Measurements from ENCODE around the gene GRID1.
"Not testable (repeated sequence)": the region's sequence is repeated elsewhere in the genome, so short reads cannot be mapped to it uniquely, and the experiment has no call there.

Gene GRID1

GRCh38 chr10:86187499-86188239 is 178.9 kb downstream of the GRID1 start:
- DNase-seq: no peak

GRCh38 chr10:86186633-86187032 is 180.0 kb downstream of the GRID1 start:
- no peak for DNase-seq

DNA sequence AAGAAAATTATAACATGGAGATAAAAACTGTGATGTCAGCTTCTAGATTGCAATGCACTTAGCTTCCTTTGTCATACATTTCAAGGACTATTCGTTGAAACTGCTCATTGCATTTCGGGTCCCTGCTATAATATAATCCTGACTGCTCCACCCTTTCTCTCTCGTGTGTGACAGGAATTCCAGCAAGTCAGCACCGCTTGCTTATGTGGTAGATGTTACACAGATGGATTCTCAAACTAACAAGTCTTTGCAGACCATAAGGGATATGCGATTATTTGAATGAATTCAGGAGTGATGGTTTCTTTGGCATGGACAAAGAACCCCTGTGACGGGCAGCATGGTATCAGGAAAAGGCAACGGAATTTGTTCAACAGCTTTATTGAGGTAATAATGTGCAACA is 184.0 kb downstream of the GRID1 start:
- no peak for DNase-seq

DNA sequence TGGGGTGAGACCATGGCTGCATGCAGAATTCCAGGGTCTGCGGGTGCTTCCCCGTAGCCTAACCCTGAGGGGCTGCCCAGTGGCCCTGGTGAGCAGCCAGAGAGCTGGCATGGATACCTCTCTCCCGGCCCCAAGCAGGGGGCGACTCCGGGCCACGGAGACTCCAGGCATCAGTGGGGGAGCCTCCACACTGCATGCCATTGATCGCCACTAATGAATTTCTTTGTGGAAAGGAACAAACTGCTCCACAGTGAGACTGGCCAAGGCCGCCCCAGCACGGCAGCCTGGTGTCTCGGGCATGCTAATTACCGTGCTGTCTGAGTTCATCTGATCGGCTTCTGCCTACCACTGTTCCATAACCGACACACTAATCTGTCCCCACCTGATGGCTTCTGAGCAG is 184.4 kb downstream of the GRID1 start:
- DNase-seq: peak in 13 of 14 donors; percentile 29 to 87 (median 74)

- DNase-seq: no peak
Measured at GRCh38 chr10:86180861-86181260, 185.7 kb downstream of the GRID1 start.

DNA sequence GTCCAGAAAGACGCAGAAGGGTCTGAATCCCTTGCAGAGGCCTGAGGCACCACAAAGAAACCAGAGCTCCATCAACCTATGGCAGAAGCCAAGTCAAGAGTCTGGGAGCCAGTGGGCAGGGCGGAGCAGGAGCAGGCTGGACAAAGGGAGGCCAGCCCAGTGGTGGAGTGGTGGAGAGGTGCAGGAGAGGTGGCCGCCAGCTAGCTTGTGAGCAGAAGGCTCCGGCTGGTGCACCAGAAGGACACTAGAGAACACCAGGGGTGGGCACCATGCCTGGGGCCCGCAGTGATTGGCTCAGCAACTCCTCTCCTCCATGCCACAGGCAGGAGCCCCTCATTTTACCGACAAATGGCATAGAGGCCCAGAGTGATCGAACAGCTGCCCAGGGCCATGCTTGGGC is 186.6 kb downstream of the GRID1 start:
- no peak for DNase-seq

- DNase-seq: no peak
Measured at GRCh38 chr10:86179153-86179524, 187.5 kb downstream of the GRID1 start.

GRCh38 chr10:86178401-86179152 is 188.0 kb downstream of the GRID1 start:
- DNase-seq: peak in 1 of 14 donors; percentile 10

DNA sequence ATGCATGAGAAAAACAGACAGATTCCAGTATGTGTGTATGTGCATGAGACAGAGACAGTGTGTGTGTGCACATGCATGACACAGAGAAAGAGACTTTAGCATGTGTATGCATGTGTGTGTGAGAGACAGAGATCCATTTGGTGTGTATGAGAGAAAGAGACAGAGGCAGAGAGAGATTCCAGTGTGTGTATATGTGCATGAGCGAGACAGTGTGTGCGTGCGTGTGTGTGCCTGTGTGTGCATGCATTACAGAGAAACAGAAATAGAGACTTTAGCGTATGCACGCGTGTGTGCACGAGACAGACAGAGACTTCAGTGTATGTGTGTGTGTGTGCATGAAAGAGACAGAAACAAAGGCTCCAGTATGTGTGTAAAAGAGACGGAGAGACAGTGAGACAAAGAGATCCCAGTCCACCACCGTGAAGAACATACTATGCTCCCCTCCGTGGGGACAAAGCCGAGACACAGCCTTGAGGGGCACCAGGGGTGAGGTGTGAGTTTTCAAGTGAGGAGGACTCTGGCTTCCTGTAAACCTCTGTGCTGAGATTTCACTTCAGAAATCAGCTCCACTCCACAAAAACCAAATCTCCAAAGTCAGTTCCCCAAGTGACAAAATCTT is 188.9 kb downstream of the GRID1 start:
- no peak for DNase-seq

DNA sequence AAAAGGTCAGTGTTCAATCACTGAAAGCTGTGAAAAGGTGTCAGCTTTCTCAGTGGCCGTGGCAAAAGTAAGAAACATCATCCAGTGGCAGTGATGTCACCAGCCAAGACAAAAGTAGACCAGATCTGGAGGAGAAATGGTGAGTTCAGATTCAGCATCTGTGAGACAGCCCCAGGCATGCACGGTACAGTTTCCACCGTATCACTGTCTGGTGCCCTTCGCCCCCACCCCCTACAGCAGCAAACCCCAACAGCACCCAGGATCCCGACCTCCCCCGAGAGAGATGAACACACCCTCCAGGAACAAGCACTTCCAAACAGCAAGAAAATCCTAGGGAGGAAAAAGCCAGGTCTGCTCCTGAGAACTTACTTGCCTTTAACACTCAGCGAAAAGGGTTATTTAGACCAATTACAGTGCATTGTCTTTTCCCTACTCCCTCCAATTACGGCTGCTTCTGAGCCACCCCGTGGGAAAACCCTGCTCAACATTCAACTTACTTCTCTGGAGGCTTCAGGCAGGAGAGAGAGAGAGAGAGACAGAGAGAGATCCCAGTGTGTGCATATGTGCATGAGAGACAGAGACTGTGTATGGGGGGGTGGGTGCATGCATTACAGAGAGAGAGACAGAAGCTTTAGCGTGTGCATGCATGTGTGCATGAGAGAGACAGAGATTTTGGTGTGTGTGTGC is 189.6 kb downstream of the GRID1 start:
- DNase-seq: no peak

GRCh38 chr10:86175476-86175875 is 191.1 kb downstream of the GRID1 start:
- not testable (repeated sequence) for DNase-seq

GRCh38 chr10:86172301-86172700 is 194.3 kb downstream of the GRID1 start:
- DNase-seq: no peak

DNA sequence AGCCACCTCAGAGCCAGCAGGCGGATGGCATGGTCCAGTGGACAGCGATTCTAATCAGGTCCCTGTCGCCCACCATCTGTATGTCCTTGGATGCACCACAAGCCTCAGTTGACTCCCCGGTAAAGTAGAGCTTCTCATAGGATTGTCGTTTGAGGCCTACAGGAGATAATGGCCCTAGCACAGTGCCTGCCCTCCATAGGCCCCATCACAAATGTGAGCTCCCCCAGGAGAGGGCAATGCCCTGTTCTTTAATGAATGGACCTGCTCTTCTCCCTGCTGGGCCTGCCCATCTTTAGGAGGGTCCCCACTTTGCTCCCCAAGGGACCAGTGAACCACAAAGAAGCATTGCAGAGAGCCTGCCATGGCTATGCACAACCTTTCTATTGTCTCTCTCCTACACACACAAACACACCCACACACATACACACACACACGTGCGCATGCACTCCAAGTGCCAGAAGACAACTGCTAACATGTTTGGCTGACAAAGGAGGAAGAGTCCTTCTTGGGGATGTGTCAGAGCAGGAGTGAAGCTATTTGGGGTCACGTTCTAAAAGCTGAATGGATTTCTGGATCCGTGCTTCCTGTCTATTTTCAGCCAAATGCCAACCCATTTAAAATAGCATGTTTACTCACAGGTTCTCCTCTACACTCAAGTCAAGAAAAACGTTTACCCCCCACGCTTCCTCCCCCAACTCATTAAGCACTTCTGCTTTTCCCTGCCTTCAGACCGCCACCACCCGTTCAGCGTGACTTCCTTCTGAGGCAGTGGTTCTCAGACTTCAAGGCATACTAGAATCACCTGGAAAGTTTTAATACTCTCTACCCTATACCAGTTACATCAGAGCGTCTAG is 196.1 kb downstream of the GRID1 start:
- no peak for DNase-seq

GRCh38 chr10:86169506-86170254 is 196.9 kb downstream of the GRID1 start:
- DNase-seq: no peak

- no peak for DNase-seq
Measured at GRCh38 chr10:86169066-86169465, 197.5 kb downstream of the GRID1 start.

- no peak for DNase-seq
Measured at GRCh38 chr10:86168256-86168655, 198.3 kb downstream of the GRID1 start.

DNA sequence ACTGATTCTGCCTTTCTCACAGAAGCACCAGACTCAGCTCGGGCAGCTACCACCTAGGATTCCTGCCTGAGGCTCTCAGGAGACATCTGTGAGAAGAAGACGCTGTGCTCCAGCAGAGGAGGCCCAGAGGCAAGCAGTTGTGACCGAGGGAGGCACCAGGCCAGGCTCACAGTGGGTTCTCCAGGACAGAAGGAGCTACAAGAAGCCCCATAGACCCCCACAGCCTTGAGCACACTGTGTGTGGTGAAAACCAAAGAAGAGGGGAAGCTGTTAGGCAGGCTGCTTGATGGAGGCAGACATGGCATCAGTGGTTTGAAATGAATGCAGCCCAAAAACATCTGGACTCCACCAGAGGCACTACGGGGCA is 198.8 kb downstream of the GRID1 start:
- no peak for DNase-seq

GRCh38 chr10:86167121-86167761 is 199.4 kb downstream of the GRID1 start:
- no peak for DNase-seq

DNA sequence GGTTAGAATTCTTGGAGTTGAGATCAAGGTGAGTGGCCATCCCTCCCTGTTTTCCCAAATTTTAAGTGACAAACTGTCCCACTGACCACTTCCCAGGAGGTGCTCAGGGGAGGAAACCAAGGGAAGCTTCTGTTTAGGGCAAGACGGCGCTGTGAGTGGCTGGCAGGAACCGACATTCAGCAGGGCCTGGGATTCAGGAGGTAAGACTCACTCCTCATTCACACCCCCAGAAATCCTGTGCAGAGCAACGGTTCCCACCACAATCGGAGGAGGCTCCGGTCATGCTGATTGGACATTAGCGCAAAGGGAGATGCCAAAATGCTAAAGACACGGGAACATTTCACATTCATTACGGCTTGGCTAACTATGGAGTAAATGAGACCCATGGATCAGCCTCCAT is 200.9 kb downstream of the GRID1 start:
- no peak for DNase-seq

GRCh38 chr10:86164960-86165630 is 201.5 kb downstream of the GRID1 start:
- DNase-seq: no peak
